ENCODE results near the gene ANAPC15. TPM values are rescaled to one million over a fixed set of nuclear protein-coding genes. Genes with fewer than 3 reads are reported as not detected.

Gene ANAPC15
- total and polyA plus RNA-seq, 2 of the 4 experiments (the other 2 are of a cell fraction): 66.3 to 84.2 TPM

- TF ChIP-seq RCOR1 (IDR thresholded peaks at IDR 0.05; ENCODE audit: insufficient replicate concordance, low read length) (no peak), SMC3 (IDR thresholded peaks at IDR 0.05; ENCODE audit: low read depth, low read length) (no peak), BHLHE40 (IDR thresholded peaks at IDR 0.05; ENCODE audit: low read depth, low read length) (no peak), CHD1 (IDR thresholded peaks at IDR 0.05; ENCODE audit: low read depth, low read length) (no peak), CEBPB (IDR thresholded peaks at IDR 0.05; ENCODE audit: low read depth, low read length) (peak; percentile 50), POLR2A (IDR thresholded peaks at IDR 0.05; ENCODE audit: low read depth, low read length) (peak; percentile 83)
Measured at GRCh38 chr11:72112143-72112977, at the start of gene ANAPC15 (continued).

DNA sequence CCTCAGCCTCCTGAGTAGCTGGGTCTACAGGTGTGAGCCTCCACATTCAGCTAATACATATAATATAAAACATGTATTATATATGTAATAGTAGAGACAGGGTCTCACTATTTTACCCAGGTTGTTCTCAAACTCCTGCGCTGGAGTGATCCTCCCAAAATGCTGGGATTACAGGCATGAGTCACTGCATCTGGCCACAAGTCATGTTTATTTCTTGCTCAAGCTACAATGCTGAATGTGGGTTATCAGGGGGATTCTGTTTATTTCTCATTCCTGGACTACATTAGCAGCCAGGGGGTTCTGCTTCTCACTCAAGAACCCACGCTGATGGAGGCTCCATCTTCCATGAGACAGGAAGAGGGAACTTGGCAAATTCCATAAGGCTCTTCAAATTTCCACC, 47.8 kb upstream of the ANAPC15 start:
- CTCF ChIA-PET: interaction anchor here (0.7 to 1.4 kb wide), 2 partner anchors 13 to 16 kb away, joined by 3 to 4 read pairs; no protein-coding TSS in a partner anchor
- TF ChIP-seq CEBPB (IDR thresholded peaks at IDR 0.05; ENCODE audit: low read depth, low read length) (peak; percentile 25; the same call in 1 of the 2 replicates), MXI1 (IDR thresholded peaks at IDR 0.05; ENCODE audit: borderline replicate concordance, low read depth, low read length) (no peak), FOS (IDR thresholded peaks at IDR 0.05; ENCODE audit: low read depth, low read length) (peak; percentile 67), RFX5 (IDR thresholded peaks at IDR 0.05; ENCODE audit: low read depth, low read length) (no peak), CTCF (conservative IDR thresholded peaks at IDR 0.05; ENCODE audit: low read depth, low read length) (no peak), ELK1 (IDR thresholded peaks at IDR 0.05; ENCODE audit: borderline replicate concordance, low read depth, low read length) (no peak), MAFK (IDR thresholded peaks at IDR 0.05; ENCODE audit: low read depth, low read length) (no peak)
- TF ChIP-seq, protein P1, sequence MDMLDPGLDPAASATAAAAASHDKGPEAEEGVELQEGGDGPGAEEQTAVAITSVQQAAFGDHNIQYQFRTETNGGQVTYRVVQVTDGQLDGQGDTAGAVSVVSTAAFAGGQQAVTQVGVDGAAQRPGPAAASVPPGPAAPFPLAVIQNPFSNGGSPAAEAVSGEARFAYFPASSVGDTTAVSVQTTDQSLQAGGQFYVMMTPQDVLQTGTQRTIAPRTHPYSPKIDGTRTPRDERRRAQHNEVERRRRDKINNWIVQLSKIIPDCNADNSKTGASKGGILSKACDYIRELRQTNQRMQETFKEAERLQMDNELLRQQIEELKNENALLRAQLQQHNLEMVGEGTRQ (IDR thresholded peaks at IDR 0.05; ENCODE audit: low read depth, low read length): no peak

More for the DNA sequence above, 47.8 kb upstream of the ANAPC15 start:
- peaks cover 2% of the 10 kb centered on the region for H3K4me1 ChIP-seq (ENCODE audit: control insufficient read depth, insufficient read depth, low read length)
- H2BK5ac ChIP-seq (ENCODE audit: low read depth, low read length, poor library complexity, severe bottlenecking): no peak overlapping the region
- WGBS, 2 experiments (ENCODE audit: extremely low coverage in 2 of 2, insufficient read length in 1 of 2): no CpG with 5 or more reads among the region's 2 CpGs
- no peak overlapping the region for H3K18ac ChIP-seq (ENCODE audit: low read depth, low read length)
- intact Hi-C loops (cut with micrococcal nuclease) (no loop called here), dilution Hi-C loops (cut with HindIII; ENCODE audit: low sequenced_read_pairs, unreplicated experiment) (no loop called here), in situ Hi-C loops (cut with MboI; ENCODE audit: low sequenced_read_pairs) (no loop called here)
- no peak overlapping the region for H3K23ac ChIP-seq (ENCODE audit: low read depth, low read length)
- H3K27ac ChIP-seq (ENCODE audit: insufficient read depth, low read length): no peak overlapping the region
- no peak overlapping the region for H3K4me2 ChIP-seq (ENCODE audit: low read depth, low read length)
- H4K5ac ChIP-seq (ENCODE audit: low read depth, low read length): no peak overlapping the region
- peaks cover 24% of the 10 kb centered on the region for H3K27me3 ChIP-seq (ENCODE audit: control insufficient read depth, insufficient read depth, low read length)
- H2AK9ac ChIP-seq (replicated peaks; ENCODE audit: low read depth, low read length, poor library complexity): no peak overlapping the region
- POLR2A ChIA-PET (ENCODE audit: unreplicated experiment): no interaction called here
- no peaks in the 10 kb centered on the region for H3K79me1 ChIP-seq (ENCODE audit: low read depth in 1 of 2, low read length in 2 of 2)
- no peak overlapping the region for H3K9ac ChIP-seq (ENCODE audit: low read depth, low read length)
- no peak overlapping the region for H2AFZ ChIP-seq (replicated peaks; ENCODE audit: low read length, poor library complexity)
- H4K8ac ChIP-seq (ENCODE audit: low read depth in 2 of 2, low read length in 2 of 2): no peak overlapping the region
- H4K91ac ChIP-seq (ENCODE audit: insufficient read depth, low read depth, low read length): no peak overlapping the region
- H2AK5ac ChIP-seq (ENCODE audit: low read depth, low read length): no peak overlapping the region
- H3K9me1 ChIP-seq (ENCODE audit: insufficient read depth, low read length): no peaks in the 10 kb centered on the region
- H3K14ac ChIP-seq (replicated peaks; ENCODE audit: low read depth, low read length): no peak overlapping the region
- no peak overlapping the region for H2BK120ac ChIP-seq (ENCODE audit: low read depth, low read length)
- no peaks in the 10 kb centered on the region for H3K9me3 ChIP-seq (ENCODE audit: control insufficient read depth, insufficient read depth, low read length)
- H2BK15ac ChIP-seq (ENCODE audit: low read depth, low read length): no peak overlapping the region
- H3K36me3 ChIP-seq (ENCODE audit: control insufficient read depth, insufficient read depth, low read length): no peaks in the 10 kb centered on the region
- ATAC-seq (ENCODE audit: low read depth) (peak; percentile 83), DNase-seq (peak; percentile 32)
- H3K4me3 ChIP-seq (ENCODE audit: insufficient read depth, low read depth, low read length): no peak overlapping the region
- BruUV-seq (replicated peaks): no TSS peak
- no peak overlapping the region for H2BK20ac ChIP-seq (ENCODE audit: low read depth, low read length)
- no peaks in the 10 kb centered on the region for H4K20me1 ChIP-seq (ENCODE audit: insufficient read depth, low read length)
- H3K4ac ChIP-seq (ENCODE audit: low read depth, low read length): no peak overlapping the region
- H3K56ac ChIP-seq (ENCODE audit: extremely low read depth, insufficient read depth, low read length): no peak overlapping the region
